ENCODE data around the gene BAIAP3. TPM values are rescaled to one million over a fixed set of nuclear protein-coding genes. Genes with fewer than 3 reads are reported as not detected.
"Not testable (repeated sequence)": the region's sequence is repeated elsewhere in the genome, so short reads cannot be mapped to it uniquely, and the experiment has no call there.

The BAIAP3 gene
- 2.1 and 3.0 TPM in 2 replicates for total RNA-seq

GRCh38 chr16:1333149-1333812, at the start of gene BAIAP3:
BAIAP3 (plus strand) TSS chr16:1333645; CDS start chr16:1338550, 4,905 bp downstream.
- DNase-seq (ENCODE audit: low read depth), result no peak

- DNase-seq (ENCODE audit: low read depth), result no peak
These were observed 49.3 kb upstream of the BAIAP3 start for GRCh38 chr16:1283996-1284616.

GRCh38 chr16:1285669-1286512, 47.6 kb upstream of the BAIAP3 start:
- no peak for DNase-seq (ENCODE audit: low read depth)

- no peak for DNase-seq (ENCODE audit: low read depth)
These were observed 46.8 kb upstream of the BAIAP3 start for GRCh38 chr16:1286513-1287094.

- DNase-seq (ENCODE audit: low read depth), result no peak
These were observed 45.3 kb upstream of the BAIAP3 start for GRCh38 chr16:1287982-1288670.

- no peak for DNase-seq (ENCODE audit: low read depth)
These were observed 44.5 kb upstream of the BAIAP3 start for GRCh38 chr16:1288813-1289476.

GRCh38 chr16:1289477-1289866, 44.0 kb upstream of the BAIAP3 start:
- DNase-seq (ENCODE audit: low read depth), result no peak

GRCh38 chr16:1290063-1290501, 43.4 kb upstream of the BAIAP3 start:
- DNase-seq (ENCODE audit: low read depth), result no peak

GRCh38 chr16:1290860-1291575, 42.4 kb upstream of the BAIAP3 start:
- DNase-seq (ENCODE audit: low read depth), result no peak

- DNase-seq (ENCODE audit: low read depth), result no peak
These were observed 41.9 kb upstream of the BAIAP3 start for GRCh38 chr16:1291576-1291974.

- DNase-seq (ENCODE audit: low read depth), result not testable (repeated sequence)
These were observed 41.2 kb upstream of the BAIAP3 start for GRCh38 chr16:1292208-1292607.

- not testable (repeated sequence) for DNase-seq (ENCODE audit: low read depth)
These were observed 40.6 kb upstream of the BAIAP3 start for GRCh38 chr16:1292808-1293207.

- DNase-seq (ENCODE audit: low read depth), result no peak
These were observed 39.4 kb upstream of the BAIAP3 start for GRCh38 chr16:1293921-1294656.

- no peak for DNase-seq (ENCODE audit: low read depth)
These were observed 38.0 kb upstream of the BAIAP3 start for GRCh38 chr16:1295465-1295864.

- not testable (repeated sequence) for DNase-seq (ENCODE audit: low read depth)
These were observed 36.8 kb upstream of the BAIAP3 start for GRCh38 chr16:1296688-1297017.

GRCh38 chr16:1297018-1297696, 36.3 kb upstream of the BAIAP3 start:
- peak; percentile 91 for DNase-seq (ENCODE audit: low read depth)

GRCh38 chr16:1298406-1298805, 35.0 kb upstream of the BAIAP3 start:
- DNase-seq (ENCODE audit: low read depth), result no peak

GRCh38 chr16:1299012-1299867, 34.2 kb upstream of the BAIAP3 start:
- DNase-seq (ENCODE audit: low read depth), result peak; percentile 53
